ENCODE measurements around the gene MAPKAP1. TPM values are rescaled to one million over a fixed set of nuclear protein-coding genes. Genes with fewer than 3 reads are reported as not detected.

MAPKAP1 gene
- polyA plus RNA-seq, 4 donors: 38.4 to 57.4 (median 43.6) TPM

- DNase-seq: peak; percentile 46 to 49
- Histone ChIP-seq H3K9me3 (ENCODE audit: control insufficient read depth in 2 of 2, insufficient read depth in 1 of 2, low read depth in 1 of 2, low read length in 1 of 2) (no peaks in the 10 kb centered on the region), H3K27me3 (ENCODE audit: control insufficient read depth in 3 of 3, insufficient read depth in 3 of 3, low read length in 3 of 3) (no peaks in the 10 kb centered on the region), H3K4me1 (ENCODE audit: control insufficient read depth in 3 of 3, insufficient read depth in 2 of 3, low read depth in 1 of 3, low read length in 2 of 3) (peaks cover 9 to 22% (median 14%) of the 10 kb centered on the region in 3 donors), H3K36me3 (ENCODE audit: control insufficient read depth in 3 of 3, insufficient read depth in 2 of 3, low read depth in 1 of 3, low read length in 3 of 3) (no peaks in the 10 kb centered on the region), H3K4me3 (ENCODE audit: low read depth in 1 of 3, low read length in 3 of 3) (no peak overlapping the region), H3K27ac (ENCODE audit: low read depth in 1 of 3, low read length in 2 of 3) (no peak overlapping the region)
- WGBS, 3 donors: 76 to 81% (median 77%) methylated on average over 7 of the region's 7 CpGs
- no peak for FAIRE-seq
Observed at GRCh38 chr9:125631391-125632085, 75.5 kb downstream of the MAPKAP1 start.

GRCh38 chr9:125630436-125630835, 76.6 kb downstream of the MAPKAP1 start:
- Histone ChIP-seq H3K4me1 (ENCODE audit: control insufficient read depth in 3 of 3, insufficient read depth in 2 of 3, low read depth in 1 of 3, low read length in 2 of 3) (peaks cover 9 to 20% (median 14%) of the 10 kb centered on the region in 3 donors), H3K4me3 (ENCODE audit: low read depth in 1 of 3, low read length in 3 of 3) (no peak overlapping the region), H3K27ac (ENCODE audit: low read depth in 1 of 3, low read length in 2 of 3) (no peak overlapping the region), H3K9me3 (ENCODE audit: control insufficient read depth in 2 of 2, insufficient read depth in 1 of 2, low read depth in 1 of 2, low read length in 1 of 2) (no peaks in the 10 kb centered on the region), H3K36me3 (ENCODE audit: control insufficient read depth in 3 of 3, insufficient read depth in 2 of 3, low read depth in 1 of 3, low read length in 3 of 3) (no peaks in the 10 kb centered on the region), H3K27me3 (ENCODE audit: control insufficient read depth in 3 of 3, insufficient read depth in 3 of 3, low read length in 3 of 3) (no peaks in the 10 kb centered on the region)
- 93 to 100% (median 100%) methylated on average over 1 of the region's 1 CpG for WGBS, 3 donors
- no peak for FAIRE-seq
- no peak for DNase-seq

GRCh38 chr9:125629446-125629845, 77.6 kb downstream of the MAPKAP1 start:
- Histone ChIP-seq H3K27me3 (ENCODE audit: control insufficient read depth in 3 of 3, insufficient read depth in 3 of 3, low read length in 3 of 3) (no peaks in the 10 kb centered on the region), H3K9me3 (ENCODE audit: control insufficient read depth in 2 of 2, insufficient read depth in 1 of 2, low read depth in 1 of 2, low read length in 1 of 2) (no peaks in the 10 kb centered on the region), H3K4me1 (ENCODE audit: control insufficient read depth in 3 of 3, insufficient read depth in 2 of 3, low read depth in 1 of 3, low read length in 2 of 3) (peaks cover 9 to 20% (median 14%) of the 10 kb centered on the region in 3 donors), H3K36me3 (ENCODE audit: control insufficient read depth in 3 of 3, insufficient read depth in 2 of 3, low read depth in 1 of 3, low read length in 3 of 3) (no peaks in the 10 kb centered on the region), H3K27ac (ENCODE audit: low read depth in 1 of 3, low read length in 2 of 3) (no peak overlapping the region), H3K4me3 (ENCODE audit: low read depth in 1 of 3, low read length in 3 of 3) (no peak overlapping the region)
- no peak for DNase-seq
- FAIRE-seq: no peak
- 88 to 94% (median 91%) methylated on average over 3 of the region's 3 CpGs for WGBS, 3 donors

GRCh38 chr9:125626187-125626586, 80.8 kb downstream of the MAPKAP1 start:
- Histone ChIP-seq H3K27ac (ENCODE audit: low read depth in 1 of 3, low read length in 2 of 3) (no peak overlapping the region), H3K9me3 (ENCODE audit: control insufficient read depth in 2 of 2, insufficient read depth in 1 of 2, low read depth in 1 of 2, low read length in 1 of 2) (peaks cover 0 to 4% of the 10 kb centered on the region in 2 donors), H3K4me1 (ENCODE audit: control insufficient read depth in 3 of 3, insufficient read depth in 2 of 3, low read depth in 1 of 3, low read length in 2 of 3) (peaks cover 0 to 5% (median 0%) of the 10 kb centered on the region in 3 donors), H3K4me3 (ENCODE audit: low read depth in 1 of 3, low read length in 3 of 3) (no peak overlapping the region), H3K27me3 (ENCODE audit: control insufficient read depth in 3 of 3, insufficient read depth in 3 of 3, low read length in 3 of 3) (no peaks in the 10 kb centered on the region), H3K36me3 (ENCODE audit: control insufficient read depth in 3 of 3, insufficient read depth in 2 of 3, low read depth in 1 of 3, low read length in 3 of 3) (no peaks in the 10 kb centered on the region)
- DNase-seq (no peak), FAIRE-seq (no peak)

- no peaks in the 10 kb centered on the region for H3K36me3 ChIP-seq (ENCODE audit: control insufficient read depth in 3 of 3, insufficient read depth in 2 of 3, low read depth in 1 of 3, low read length in 3 of 3)
- peaks cover 0 to 6% of the 10 kb centered on the region in 2 donors for H3K9me3 ChIP-seq (ENCODE audit: control insufficient read depth in 2 of 2, insufficient read depth in 1 of 2, low read depth in 1 of 2, low read length in 1 of 2)
- H3K4me3 ChIP-seq (ENCODE audit: low read depth in 1 of 3, low read length in 3 of 3): no peak overlapping the region
- DNase-seq (no peak), FAIRE-seq (no peak)
- 100% methylated on average over 1 of the region's 1 CpG for WGBS, 3 donors
- H3K4me1 ChIP-seq (ENCODE audit: control insufficient read depth in 3 of 3, insufficient read depth in 2 of 3, low read depth in 1 of 3, low read length in 2 of 3): no peaks in the 10 kb centered on the region
- no peaks in the 10 kb centered on the region for H3K27me3 ChIP-seq (ENCODE audit: control insufficient read depth in 3 of 3, insufficient read depth in 3 of 3, low read length in 3 of 3)
- H3K27ac ChIP-seq (ENCODE audit: low read depth in 1 of 3, low read length in 2 of 3): no peak overlapping the region
Observed at GRCh38 chr9:125621170-125621569, 85.8 kb downstream of the MAPKAP1 start.

GRCh38 chr9:125620216-125620615, 86.8 kb downstream of the MAPKAP1 start:
- no peaks in the 10 kb centered on the region for H3K36me3 ChIP-seq (ENCODE audit: control insufficient read depth in 3 of 3, insufficient read depth in 2 of 3, low read depth in 1 of 3, low read length in 3 of 3)
- no peaks in the 10 kb centered on the region for H3K27me3 ChIP-seq (ENCODE audit: control insufficient read depth in 3 of 3, insufficient read depth in 3 of 3, low read length in 3 of 3)
- DNase-seq (no peak), FAIRE-seq (no peak)
- H3K4me3 ChIP-seq (ENCODE audit: low read depth in 1 of 3, low read length in 3 of 3): no peak overlapping the region
- H3K4me1 ChIP-seq (ENCODE audit: control insufficient read depth in 3 of 3, insufficient read depth in 2 of 3, low read depth in 1 of 3, low read length in 2 of 3): no peaks in the 10 kb centered on the region
- WGBS, 3 donors: 93 to 97% (median 94%) methylated on average over 5 of the region's 5 CpGs
- no peak overlapping the region for H3K27ac ChIP-seq (ENCODE audit: low read depth in 1 of 3, low read length in 2 of 3)
- H3K9me3 ChIP-seq (ENCODE audit: control insufficient read depth in 2 of 2, insufficient read depth in 1 of 2, low read depth in 1 of 2, low read length in 1 of 2): peaks cover 0 to 6% of the 10 kb centered on the region in 2 donors

- no peaks in the 10 kb centered on the region for H3K36me3 ChIP-seq (ENCODE audit: control insufficient read depth in 3 of 3, insufficient read depth in 2 of 3, low read depth in 1 of 3, low read length in 3 of 3)
- H3K4me3 ChIP-seq (ENCODE audit: low read depth in 1 of 3, low read length in 3 of 3): no peak overlapping the region
- no peak overlapping the region for H3K27ac ChIP-seq (ENCODE audit: low read depth in 1 of 3, low read length in 2 of 3)
- WGBS, 3 donors: 95 to 96% (median 96%) methylated on average over 5 of the region's 5 CpGs
- H3K27me3 ChIP-seq (ENCODE audit: control insufficient read depth in 3 of 3, insufficient read depth in 3 of 3, low read length in 3 of 3): no peaks in the 10 kb centered on the region
- no peaks in the 10 kb centered on the region for H3K4me1 ChIP-seq (ENCODE audit: control insufficient read depth in 3 of 3, insufficient read depth in 2 of 3, low read depth in 1 of 3, low read length in 2 of 3)
- peaks cover 0 to 2% of the 10 kb centered on the region in 2 donors for H3K9me3 ChIP-seq (ENCODE audit: control insufficient read depth in 2 of 2, insufficient read depth in 1 of 2, low read depth in 1 of 2, low read length in 1 of 2)
- no peak for DNase-seq
- no peak for FAIRE-seq
Observed at GRCh38 chr9:125617087-125617486, 89.9 kb downstream of the MAPKAP1 start.

GRCh38 chr9:125613141-125613540, 93.9 kb downstream of the MAPKAP1 start:
- H3K36me3 ChIP-seq (ENCODE audit: control insufficient read depth in 3 of 3, insufficient read depth in 2 of 3, low read depth in 1 of 3, low read length in 3 of 3): no peaks in the 10 kb centered on the region
- DNase-seq (no peak), FAIRE-seq (no peak)
- H3K9me3 ChIP-seq (ENCODE audit: control insufficient read depth in 2 of 2, insufficient read depth in 1 of 2, low read depth in 1 of 2, low read length in 1 of 2): no peaks in the 10 kb centered on the region
- H3K4me1 ChIP-seq (ENCODE audit: control insufficient read depth in 3 of 3, insufficient read depth in 2 of 3, low read depth in 1 of 3, low read length in 2 of 3): no peaks in the 10 kb centered on the region
- H3K27ac ChIP-seq (ENCODE audit: low read depth in 1 of 3, low read length in 2 of 3): no peak overlapping the region
- H3K27me3 ChIP-seq (ENCODE audit: control insufficient read depth in 3 of 3, insufficient read depth in 3 of 3, low read length in 3 of 3): no peaks in the 10 kb centered on the region
- H3K4me3 ChIP-seq (ENCODE audit: low read depth in 1 of 3, low read length in 3 of 3): no peak overlapping the region
- WGBS, 3 donors: 90 to 99% (median 97%) methylated on average over 4 of the region's 4 CpGs

- no peaks in the 10 kb centered on the region for H3K27me3 ChIP-seq (ENCODE audit: control insufficient read depth in 3 of 3, insufficient read depth in 3 of 3, low read length in 3 of 3)
- no peak for FAIRE-seq
- no peaks in the 10 kb centered on the region for H3K36me3 ChIP-seq (ENCODE audit: control insufficient read depth in 3 of 3, insufficient read depth in 2 of 3, low read depth in 1 of 3, low read length in 3 of 3)
Observed at GRCh38 chr9:125612616-125613015, 94.4 kb downstream of the MAPKAP1 start.

More at GRCh38 chr9:125612616-125613015, 94.4 kb downstream of the MAPKAP1 start:
- no peaks in the 10 kb centered on the region for H3K4me1 ChIP-seq (ENCODE audit: control insufficient read depth in 3 of 3, insufficient read depth in 2 of 3, low read depth in 1 of 3, low read length in 2 of 3)
- H3K4me3 ChIP-seq (ENCODE audit: low read depth in 1 of 3, low read length in 3 of 3): no peak overlapping the region
- H3K9me3 ChIP-seq (ENCODE audit: control insufficient read depth in 2 of 2, insufficient read depth in 1 of 2, low read depth in 1 of 2, low read length in 1 of 2): no peaks in the 10 kb centered on the region
- DNase-seq: no peak
- no peak overlapping the region for H3K27ac ChIP-seq (ENCODE audit: low read depth in 1 of 3, low read length in 2 of 3)

Measured in small intestine (tissue), 7 donors.